ENCODE measurements around the gene TRIM27. TPM values are rescaled to one million over a fixed set of nuclear protein-coding genes. Genes with fewer than 3 reads are reported as not detected.
A peak's percentile ranks its signal among the peaks of the same experiment; 100 is the strongest.
"Not testable (repeated sequence)": the region's sequence is repeated elsewhere in the genome, so short reads cannot be mapped to it uniquely, and the experiment has no call there.

The TRIM27 gene
- total and polyA plus RNA-seq, 4 experiments from 2014 or later, result 51.6 to 108 (median 83.5) TPM

DNA sequence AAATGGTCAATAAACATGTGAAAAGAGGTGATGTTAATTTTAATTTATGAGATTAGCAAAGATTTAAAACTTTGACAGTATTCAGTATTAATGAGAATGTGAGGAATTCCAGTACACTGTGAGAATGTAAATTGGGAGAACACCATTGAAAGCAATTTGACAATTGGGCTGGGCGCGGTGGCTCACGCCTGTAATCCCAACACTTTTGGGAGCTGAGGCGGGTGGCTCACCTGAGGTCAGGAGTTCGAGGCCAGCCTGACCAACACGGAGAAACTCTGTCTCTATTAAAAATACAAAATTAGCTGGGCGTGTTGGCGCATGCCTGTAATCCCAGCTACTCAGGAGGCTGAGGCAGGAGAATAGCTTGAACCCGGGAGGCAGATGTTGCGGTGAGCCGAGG is 5.6 kb upstream of the TRIM27 start:
- H3K36me3 Mint-ChIP-seq; intact Hi-C loops (cut with micrococcal nuclease); CTCF ChIA-PET (ENCODE audit: partially characterized antibody); H3K27ac Mint-ChIP-seq; H3K4me3 ChIP-seq (ENCODE audit: low read length in 2 of 2); H3K27me3 ChIP-seq (ENCODE audit: insufficient read depth, low read length); H3K36me3 ChIP-seq (ENCODE audit: insufficient read depth, low read length); H3K9me3 Mint-ChIP-seq; H3K9me3 ChIP-seq (ENCODE audit: control insufficient read depth in 1 of 2, low read length in 2 of 2); DNase-seq; H3K4me3 Mint-ChIP-seq; H3K27ac ChIP-seq (ENCODE audit: low read depth, low read length); H3K4me1 Mint-ChIP-seq; H3K4me1 ChIP-seq (ENCODE audit: insufficient read depth, low read length); H3K27me3 Mint-ChIP-seq: not testable (repeated sequence)
- POLR2A ChIA-PET (ENCODE audit: partially characterized antibody), result interaction anchor here (1.3 kb wide), 1 partner anchor 10 kb away, joined by 3 read pairs; no protein-coding TSS in a partner anchor

- peaks cover 6% of the 10 kb centered on the region for H3K27me3 ChIP-seq (ENCODE audit: insufficient read depth, low read length)
- Mint-ChIP-seq H3K27ac (no peak overlapping the region), H3K27me3 (peaks cover 3 to 6% of the 10 kb centered on the region in 2 donors), H3K4me1 (peaks cover 4 to 11% (median 6%) of the 10 kb centered on the region in 4 donors), H3K9me3 (no peaks in the 10 kb centered on the region), H3K36me3 (peaks cover 0 to under 1% of the 10 kb centered on the region in 2 donors), H3K4me3 (no peak overlapping the region)
- DNase-seq, result no peak
- ChIA-PET POLR2A (ENCODE audit: partially characterized antibody) (no interaction called here), CTCF (ENCODE audit: partially characterized antibody) (no interaction called here)
- H3K27ac ChIP-seq (ENCODE audit: low read depth, low read length), result no peak overlapping the region
- H3K4me1 ChIP-seq (ENCODE audit: insufficient read depth, low read length), result peaks cover 9% of the 10 kb centered on the region
- H3K9me3 ChIP-seq (ENCODE audit: control insufficient read depth in 1 of 2, low read length in 2 of 2), result no peaks in the 10 kb centered on the region
- no peak overlapping the region for H3K4me3 ChIP-seq (ENCODE audit: low read length in 2 of 2)
- intact Hi-C loops (cut with micrococcal nuclease), result no loop called here
- no peaks in the 10 kb centered on the region for H3K36me3 ChIP-seq (ENCODE audit: insufficient read depth, low read length)
Observed at GRCh38 chr6:28927846-28928245, 4.1 kb upstream of the TRIM27 start.

- peak overlapping the region; percentile 86 to 95 (median 93) for H3K27ac Mint-ChIP-seq
- H3K4me1 Mint-ChIP-seq, result peaks cover 33 to 54% (median 45%) of the 10 kb centered on the region in 4 donors
- DNase-seq, result peak; percentile 26 to 55 (median 34)
- ChIA-PET CTCF (ENCODE audit: partially characterized antibody) (interaction anchor here (0.8 to 4.9 kb wide), 13 partner anchors 9 to 93 kb away, joined by 3 to 34 read pairs (median 4); no protein-coding TSS in a partner anchor), POLR2A (ENCODE audit: partially characterized antibody) (interaction anchor here (0.6 to 4.5 kb wide), 31 partner anchors 9 to 1776 kb away, joined by 3 to 133 read pairs (median 6); partner anchors contain the start of gene ZNF311)
- Histone ChIP-seq H3K36me3 (ENCODE audit: insufficient read depth, low read length) (peaks cover 28% of the 10 kb centered on the region), H3K4me3 (ENCODE audit: low read length in 2 of 2) (peak overlapping the region; percentile 82 to 91), H3K27me3 (ENCODE audit: insufficient read depth, low read length) (no peaks in the 10 kb centered on the region), H3K9me3 (ENCODE audit: control insufficient read depth in 1 of 2, low read length in 2 of 2) (no peaks in the 10 kb centered on the region), H3K4me1 (ENCODE audit: insufficient read depth, low read length) (peaks cover 46% of the 10 kb centered on the region), H3K27ac (ENCODE audit: low read depth, low read length) (peak overlapping the region; percentile 82)
- no peaks in the 10 kb centered on the region for H3K27me3 Mint-ChIP-seq
- peaks cover 36 to 43% of the 10 kb centered on the region in 2 donors for H3K36me3 Mint-ChIP-seq
- intact Hi-C loops (cut with micrococcal nuclease), result loop anchor here (1.0 kb wide), 6 partner anchors 8 to 93 kb away; no protein-coding TSS in a partner anchor
- H3K4me3 Mint-ChIP-seq, result peak overlapping the region; percentile 92 to 98 (median 95)
- H3K9me3 Mint-ChIP-seq, result no peaks in the 10 kb centered on the region
Observed at GRCh38 chr6:28922821-28923317, 916 bp downstream of the TRIM27 start.

- POLR2A ChIA-PET (ENCODE audit: partially characterized antibody), result interaction anchor here (0.6 to 4.5 kb wide), 25 partner anchors 8 to 1775 kb away, joined by 3 to 133 read pairs (median 6); partner anchors contain the start of gene ZNF311
- no peaks in the 10 kb centered on the region for H3K27me3 ChIP-seq (ENCODE audit: insufficient read depth, low read length)
- Mint-ChIP-seq H3K27ac (peak overlapping the region; percentile 86 to 95 (median 93)), H3K4me1 (peaks cover 35 to 59% (median 48%) of the 10 kb centered on the region in 4 donors), H3K36me3 (peaks cover 36 to 48% of the 10 kb centered on the region in 2 donors), H3K9me3 (no peaks in the 10 kb centered on the region), H3K4me3 (peak overlapping the region; percentile 92 to 98 (median 95)), H3K27me3 (no peaks in the 10 kb centered on the region)
- intact Hi-C loops (cut with micrococcal nuclease), result loop anchor here (1.0 kb wide), 1 partner anchor 38 kb away; no protein-coding TSS in a partner anchor
- peak overlapping the region; percentile 82 to 91 for H3K4me3 ChIP-seq (ENCODE audit: low read length in 2 of 2)
- DNase-seq, result peak in 1 of 5 donors; percentile 77
- CTCF ChIA-PET (ENCODE audit: partially characterized antibody), result interaction anchor here (0.8 to 4.9 kb wide), 13 partner anchors 8 to 94 kb away, joined by 3 to 34 read pairs (median 4); no protein-coding TSS in a partner anchor
- H3K4me1 ChIP-seq (ENCODE audit: insufficient read depth, low read length), result peaks cover 46% of the 10 kb centered on the region
- H3K9me3 ChIP-seq (ENCODE audit: control insufficient read depth in 1 of 2, low read length in 2 of 2), result no peaks in the 10 kb centered on the region
- peak overlapping the region; percentile 82 for H3K27ac ChIP-seq (ENCODE audit: low read depth, low read length)
- peaks cover 33% of the 10 kb centered on the region for H3K36me3 ChIP-seq (ENCODE audit: insufficient read depth, low read length)
Observed at GRCh38 chr6:28922004-28922820, 1.6 kb downstream of the TRIM27 start.

- Mint-ChIP-seq H3K9me3 (no peaks in the 10 kb centered on the region), H3K4me3 (peak overlapping the region in 5 of 8 donors; percentile 13 to 76 (median 41)), H3K27me3 (no peaks in the 10 kb centered on the region), H3K4me1 (peaks cover 36 to 59% (median 49%) of the 10 kb centered on the region in 4 donors), H3K27ac (peak overlapping the region in 6 of 7 donors; percentile 19 to 76 (median 62)), H3K36me3 (peaks cover 40 to 59% of the 10 kb centered on the region in 2 donors)
- Histone ChIP-seq H3K4me1 (ENCODE audit: insufficient read depth, low read length) (peaks cover 46% of the 10 kb centered on the region), H3K27ac (ENCODE audit: low read depth, low read length) (no peak overlapping the region), H3K27me3 (ENCODE audit: insufficient read depth, low read length) (no peaks in the 10 kb centered on the region), H3K9me3 (ENCODE audit: control insufficient read depth in 1 of 2, low read length in 2 of 2) (no peaks in the 10 kb centered on the region), H3K36me3 (ENCODE audit: insufficient read depth, low read length) (peaks cover 38% of the 10 kb centered on the region), H3K4me3 (ENCODE audit: low read length in 2 of 2) (no peak overlapping the region)
- intact Hi-C loops (cut with micrococcal nuclease), result no loop called here
- CTCF ChIA-PET (ENCODE audit: partially characterized antibody), result no interaction called here
- no peak for DNase-seq
- POLR2A ChIA-PET (ENCODE audit: partially characterized antibody), result interaction anchor here (1.2 to 1.5 kb wide), 2 partner anchors 9 to 24 kb away, joined by 3 to 4 read pairs; no protein-coding TSS in a partner anchor
Observed at GRCh38 chr6:28920281-28920680, 3.5 kb downstream of the TRIM27 start.

DNA sequence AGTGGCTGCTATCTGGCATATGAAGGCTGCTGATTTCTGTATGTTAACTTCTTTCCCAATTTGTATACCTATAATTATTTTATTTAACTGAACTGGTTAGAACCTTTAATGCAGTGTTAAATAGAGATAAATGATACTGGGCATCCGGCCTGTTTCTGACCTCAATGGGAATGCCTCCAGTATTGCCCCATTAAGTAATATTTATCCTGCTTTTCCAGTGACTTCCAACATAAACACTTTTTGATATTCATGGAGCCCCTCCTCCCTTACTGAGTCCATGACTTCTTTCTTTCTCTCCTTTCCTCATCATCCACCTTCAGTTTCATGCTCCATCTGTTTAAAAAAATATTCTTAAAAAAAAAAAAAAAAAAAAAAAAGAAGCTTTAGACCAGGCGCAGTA is 8.8 kb downstream of the TRIM27 start:
- Histone ChIP-seq H3K27ac (ENCODE audit: low read depth, low read length) (no peak overlapping the region), H3K9me3 (ENCODE audit: control insufficient read depth in 1 of 2, low read length in 2 of 2) (no peaks in the 10 kb centered on the region), H3K4me3 (ENCODE audit: low read length in 2 of 2) (no peak overlapping the region), H3K36me3 (ENCODE audit: insufficient read depth, low read length) (peaks cover 53% of the 10 kb centered on the region), H3K27me3 (ENCODE audit: insufficient read depth, low read length) (no peaks in the 10 kb centered on the region), H3K4me1 (ENCODE audit: insufficient read depth, low read length) (peaks cover 8% of the 10 kb centered on the region)
- H3K27me3 Mint-ChIP-seq, result no peaks in the 10 kb centered on the region
- H3K4me3 Mint-ChIP-seq, result no peak overlapping the region
- peaks cover 41 to 62% of the 10 kb centered on the region in 2 donors for H3K36me3 Mint-ChIP-seq
- CTCF ChIA-PET (ENCODE audit: partially characterized antibody), result interaction anchor here (1.0 to 1.1 kb wide), 2 partner anchors 9 to 23 kb away, joined by 3 to 4 read pairs; partner anchors contain the start of gene TRIM27
- intact Hi-C loops (cut with micrococcal nuclease), result loop anchor here (1.0 kb wide), 1 partner anchor 8 kb away; the partner anchor contains the start of gene TRIM27
- peaks cover 12 to 22% (median 16%) of the 10 kb centered on the region in 4 donors for H3K4me1 Mint-ChIP-seq
- POLR2A ChIA-PET (ENCODE audit: partially characterized antibody), result interaction anchor here (1.1 to 2.2 kb wide), 2 partner anchors 8 to 48 kb away, joined by 3 to 9 read pairs; no protein-coding TSS in a partner anchor
- H3K27ac Mint-ChIP-seq, result peak overlapping the region in 1 of 7 donors; percentile 47
- no peak for DNase-seq
- H3K9me3 Mint-ChIP-seq, result no peaks in the 10 kb centered on the region

All from CD4-positive, alpha-beta memory T cell (primary cell).